AG09319 (cell line): ENCODE measurements around the gene SLFN13.
"Not testable (repeated sequence)": the region's sequence is repeated elsewhere in the genome, so short reads cannot be mapped to it uniquely, and the experiment has no call there.

Experiments
- DNase-seq: peaks from one replicate; pipeline ENCODE4 v3.0.0-alpha.2; 2010; ENCODE audit warnings: low read depth; ENCODE audit errors: extremely low read depth
- TF ChIP-seq, protein P1 (sequence below): IDR thresholded peaks from 2 replicates; pipeline ENCODE4 v1.5.1; 2011; ENCODE audit warnings: low read depth, mild to moderate bottlenecking, inconsistent platforms, low read length, moderate library complexity

Gene SLFN13

DNA sequence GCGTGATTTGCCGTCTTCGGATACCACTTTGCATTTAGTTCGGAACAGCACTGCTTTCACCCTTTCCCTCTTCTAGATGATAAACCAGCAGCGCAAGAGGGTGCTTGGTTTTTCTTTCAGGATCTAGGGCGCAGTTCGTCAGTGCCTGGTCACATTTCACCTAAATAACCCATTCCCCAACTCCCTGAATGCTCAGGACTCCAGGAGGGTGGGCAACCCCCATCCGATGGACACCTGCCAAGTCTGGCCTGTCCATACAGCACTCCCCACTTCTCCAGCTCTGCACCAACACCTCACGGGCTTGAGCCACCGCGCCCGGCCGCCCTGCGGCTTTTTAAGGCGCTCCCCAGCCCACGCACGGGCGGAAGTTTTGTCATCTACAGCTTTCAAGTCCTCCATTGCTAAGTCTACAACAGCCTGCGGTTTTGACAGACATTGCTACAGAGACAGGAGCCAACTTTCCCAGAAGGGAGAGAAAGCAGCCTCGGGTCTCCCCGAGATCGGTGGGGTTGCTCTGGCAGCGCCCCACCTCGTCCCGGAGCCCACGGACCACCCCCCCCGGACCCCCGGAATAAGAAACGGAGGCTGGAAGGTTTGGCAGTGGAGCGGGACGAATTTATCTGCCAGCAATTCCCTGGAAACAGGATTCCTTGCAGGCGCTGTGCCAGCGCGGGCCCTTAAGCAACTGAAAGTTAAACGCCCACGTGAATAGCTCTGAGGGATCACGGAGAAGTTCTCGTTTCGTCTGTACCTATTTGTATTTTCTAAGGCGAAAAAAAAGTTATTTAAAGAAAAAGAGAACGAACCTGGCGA lies 38.6 kb upstream of the SLFN13 start:
- TF ChIP-seq, protein P1, sequence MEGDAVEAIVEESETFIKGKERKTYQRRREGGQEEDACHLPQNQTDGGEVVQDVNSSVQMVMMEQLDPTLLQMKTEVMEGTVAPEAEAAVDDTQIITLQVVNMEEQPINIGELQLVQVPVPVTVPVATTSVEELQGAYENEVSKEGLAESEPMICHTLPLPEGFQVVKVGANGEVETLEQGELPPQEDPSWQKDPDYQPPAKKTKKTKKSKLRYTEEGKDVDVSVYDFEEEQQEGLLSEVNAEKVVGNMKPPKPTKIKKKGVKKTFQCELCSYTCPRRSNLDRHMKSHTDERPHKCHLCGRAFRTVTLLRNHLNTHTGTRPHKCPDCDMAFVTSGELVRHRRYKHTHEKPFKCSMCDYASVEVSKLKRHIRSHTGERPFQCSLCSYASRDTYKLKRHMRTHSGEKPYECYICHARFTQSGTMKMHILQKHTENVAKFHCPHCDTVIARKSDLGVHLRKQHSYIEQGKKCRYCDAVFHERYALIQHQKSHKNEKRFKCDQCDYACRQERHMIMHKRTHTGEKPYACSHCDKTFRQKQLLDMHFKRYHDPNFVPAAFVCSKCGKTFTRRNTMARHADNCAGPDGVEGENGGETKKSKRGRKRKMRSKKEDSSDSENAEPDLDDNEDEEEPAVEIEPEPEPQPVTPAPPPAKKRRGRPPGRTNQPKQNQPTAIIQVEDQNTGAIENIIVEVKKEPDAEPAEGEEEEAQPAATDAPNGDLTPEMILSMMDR = no peak
- DNase-seq = no peak

DNA sequence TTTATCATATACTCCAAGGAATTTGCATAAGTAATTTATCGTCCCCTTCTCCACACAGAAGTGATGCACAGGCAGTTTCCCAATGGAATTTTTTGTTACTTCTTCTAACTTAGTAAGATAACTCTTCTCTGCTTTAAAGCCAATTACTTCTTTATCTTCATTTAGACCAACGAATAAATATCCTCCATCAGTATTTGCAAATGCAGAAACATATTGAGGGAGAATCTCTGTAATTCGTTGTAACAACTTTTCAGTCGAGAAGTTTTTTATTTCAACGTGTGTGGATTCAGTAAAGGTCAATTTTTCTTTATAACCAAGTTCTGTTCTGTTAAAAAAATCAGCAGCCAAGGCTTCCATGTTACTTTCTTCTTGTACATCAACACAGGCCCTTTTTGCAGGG lies 30.7 kb upstream of the SLFN13 start:
- TF ChIP-seq, protein P1 = no peak
- DNase-seq = no peak

DNA sequence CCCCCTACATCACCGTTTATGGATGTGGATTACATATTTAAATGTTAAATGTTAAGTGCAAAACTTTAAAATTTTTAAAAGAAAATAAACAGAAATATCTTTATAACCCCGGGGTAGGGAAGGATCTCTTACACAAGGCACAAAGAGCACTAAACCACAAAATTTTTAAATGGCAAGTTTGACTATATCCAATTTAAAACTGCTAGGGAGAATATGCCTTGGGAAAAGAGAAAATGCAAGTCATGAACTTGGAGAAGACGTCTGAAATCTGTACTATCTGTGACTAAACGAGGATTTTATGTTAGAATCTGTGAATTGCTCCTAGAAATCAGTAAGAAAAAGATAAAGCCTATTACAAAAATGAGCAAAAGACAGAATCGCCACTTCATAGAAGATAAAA lies 28.7 kb upstream of the SLFN13 start:
- TF ChIP-seq, protein P1 = no peak
- DNase-seq = no peak

DNA sequence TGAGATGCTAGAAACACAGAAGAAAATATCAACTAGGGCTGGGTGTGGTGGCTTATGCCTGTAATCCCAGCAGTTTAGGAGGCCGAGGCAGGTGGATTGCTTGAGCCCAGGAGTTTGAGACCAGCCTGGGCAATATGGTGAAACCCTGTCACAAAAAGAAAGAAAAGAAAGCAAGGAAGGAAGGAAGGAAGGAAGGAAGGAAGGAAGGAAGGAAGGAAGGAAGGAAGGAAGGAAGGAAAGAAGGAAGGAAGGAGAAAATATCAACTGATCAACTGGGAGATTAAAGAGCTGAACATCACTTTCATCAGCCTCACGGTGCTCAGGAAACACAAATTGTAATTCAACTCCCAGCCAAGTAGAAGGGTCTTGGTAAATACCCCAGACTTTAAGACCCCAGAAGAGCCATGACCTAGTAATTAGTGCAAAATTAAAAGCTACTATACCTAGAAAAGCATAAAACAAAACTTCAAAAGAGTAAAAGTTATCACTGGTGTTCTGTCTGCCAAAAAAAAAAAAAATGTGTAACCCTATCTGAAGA lies 27.8 kb upstream of the SLFN13 start:
- TF ChIP-seq, protein P1 = no peak
- no peak for DNase-seq

DNA sequence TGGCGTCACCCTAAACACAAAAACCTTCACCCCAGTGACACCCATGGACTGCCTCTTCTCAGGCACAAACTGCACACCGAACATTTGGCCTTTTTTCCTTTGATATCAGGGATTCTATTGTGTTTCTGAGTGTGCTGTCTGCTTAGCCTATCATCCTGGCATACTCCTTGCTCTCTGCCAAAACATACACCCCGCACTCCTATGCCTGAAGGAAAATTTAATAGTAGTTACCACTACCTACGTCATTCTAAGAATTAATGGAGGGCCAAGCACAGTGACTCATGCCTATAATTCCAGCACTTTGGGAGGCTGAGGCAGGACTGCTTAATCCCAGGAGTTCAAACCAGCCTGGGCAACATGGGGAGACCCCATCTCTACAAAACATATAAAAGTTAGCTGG lies 19.9 kb upstream of the SLFN13 start:
- TF ChIP-seq, protein P1 = no peak
- DNase-seq = no peak

DNA sequence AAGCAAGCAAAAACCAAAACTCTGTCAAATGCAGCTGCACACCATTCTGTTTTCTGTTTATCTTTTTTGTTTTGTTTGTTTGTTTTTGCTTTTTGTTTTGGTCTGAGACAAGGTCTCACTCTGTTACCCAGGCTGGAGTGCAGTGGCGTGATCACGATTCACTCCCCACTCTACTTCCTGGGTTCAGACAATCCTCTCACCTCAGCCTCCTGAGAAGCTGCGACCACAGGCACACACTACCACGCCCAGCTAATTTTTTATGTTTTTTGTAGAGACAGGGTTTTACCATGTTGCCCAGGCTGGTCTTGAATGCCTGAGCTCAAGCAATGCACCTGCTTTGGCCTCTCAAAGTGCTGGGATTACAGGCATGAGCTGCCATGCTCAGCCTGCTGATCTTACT lies 19.3 kb upstream of the SLFN13 start:
- no peak for DNase-seq
- TF ChIP-seq, protein P1 = no peak

DNA sequence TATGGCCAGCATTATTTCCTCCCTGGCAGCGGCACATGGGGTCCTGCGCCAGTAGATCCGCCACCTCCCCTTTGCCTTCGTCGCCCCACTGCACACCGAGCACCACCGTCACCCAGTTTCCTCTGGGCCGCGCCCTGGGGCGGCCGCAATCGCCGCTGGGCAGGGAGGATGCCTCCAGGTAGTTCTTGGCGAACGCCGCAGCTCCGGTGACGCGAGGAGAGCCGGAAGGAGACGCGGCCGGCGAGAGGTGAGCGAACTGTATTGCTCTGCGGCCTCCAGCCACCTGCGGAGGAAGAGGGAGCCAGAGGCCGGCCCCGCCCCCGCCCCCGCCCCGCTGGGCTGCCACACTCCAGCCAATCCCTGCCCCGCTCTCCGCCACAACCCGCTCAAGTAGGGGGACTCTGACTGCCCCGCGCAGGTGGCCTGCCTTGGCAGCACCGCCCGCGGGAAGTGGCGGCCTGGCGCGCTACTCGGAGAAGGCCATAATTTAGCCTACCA lies 11.8 kb upstream of the SLFN13 start:
- no peak for DNase-seq
- TF ChIP-seq, protein P1 = no peak

DNA sequence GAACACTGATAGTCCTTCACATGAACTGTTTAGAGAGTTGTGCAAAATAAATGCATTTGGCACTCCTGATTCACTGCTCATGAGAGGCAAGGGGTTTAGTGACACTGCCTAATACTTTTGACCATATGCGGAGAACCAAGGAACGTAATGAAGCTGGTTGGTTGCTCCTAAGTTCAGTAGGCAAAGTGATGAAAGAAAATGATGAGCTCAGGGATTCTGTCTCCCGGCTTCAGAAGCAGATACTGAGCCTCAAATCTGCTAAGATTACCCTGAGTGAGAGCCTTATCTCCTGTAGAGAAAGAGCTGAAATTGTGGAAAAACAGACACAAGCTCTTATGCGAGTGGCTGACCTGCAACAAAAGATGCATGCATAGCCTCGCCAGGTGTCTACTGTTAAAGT lies 5.5 kb upstream of the SLFN13 start:
- DNase-seq = not testable (repeated sequence)
